Measurements from ENCODE around the gene OR56A3.

- no peak for TF ChIP-seq ZNF565 (CRISPR knock-in tag; conservative IDR thresholded peaks at IDR 0.05; ENCODE audit: low read depth)
- no peak for TF ChIP-seq RARB (CRISPR knock-in tag; IDR thresholded peaks at IDR 0.05)
- no peak for TF ChIP-seq ESRRG (CRISPR knock-in tag; IDR thresholded peaks at IDR 0.05)
- no peak for TF ChIP-seq CREB5 (CRISPR knock-in tag; IDR thresholded peaks at IDR 0.05; ENCODE audit: low read depth)
- TF ChIP-seq BACH2 (CRISPR knock-in tag; IDR thresholded peaks at IDR 0.05; ENCODE audit: borderline replicate concordance) = no peak
- TF ChIP-seq GLIS3 (CRISPR knock-in tag; IDR thresholded peaks at IDR 0.05) = no peak
Measured at GRCh38 chr11:5923794-5924193, 18.3 kb upstream of the OR56A3 start.

All from SK-N-SH treated with all-trans-retinoic acid at 6 μM for 48 hours (cell line).